Measurements from ENCODE around the gene ERCC2.

ERCC2 gene

GRCh38 chr19:45357445-45357783 is 13.0 kb downstream of the ERCC2 start:
- TF ChIP-seq CREB1 (IDR thresholded peaks at IDR 0.05; ENCODE audit: low read depth) (no peak), TCF12 (IDR thresholded peaks at IDR 0.05; ENCODE audit: low read depth) (no peak), FOXM1 (IDR thresholded peaks at IDR 0.05; ENCODE audit: borderline replicate concordance, low read depth) (no peak), CEBPB (IDR thresholded peaks at IDR 0.05) (no peak), EP300 (IDR thresholded peaks at IDR 0.05; ENCODE audit: borderline replicate concordance) (no peak), EGR1 (IDR thresholded peaks at IDR 0.05) (no peak), TAF1 (IDR thresholded peaks at IDR 0.05; ENCODE audit: low read depth) (no peak), ZBTB7A (IDR thresholded peaks at IDR 0.05; ENCODE audit: low read depth) (no peak), RAD21 (IDR thresholded peaks at IDR 0.05; ENCODE audit: low read depth) (no peak), NFIC (IDR thresholded peaks at IDR 0.05) (no peak)
- TF ChIP-seq, protein P1, sequence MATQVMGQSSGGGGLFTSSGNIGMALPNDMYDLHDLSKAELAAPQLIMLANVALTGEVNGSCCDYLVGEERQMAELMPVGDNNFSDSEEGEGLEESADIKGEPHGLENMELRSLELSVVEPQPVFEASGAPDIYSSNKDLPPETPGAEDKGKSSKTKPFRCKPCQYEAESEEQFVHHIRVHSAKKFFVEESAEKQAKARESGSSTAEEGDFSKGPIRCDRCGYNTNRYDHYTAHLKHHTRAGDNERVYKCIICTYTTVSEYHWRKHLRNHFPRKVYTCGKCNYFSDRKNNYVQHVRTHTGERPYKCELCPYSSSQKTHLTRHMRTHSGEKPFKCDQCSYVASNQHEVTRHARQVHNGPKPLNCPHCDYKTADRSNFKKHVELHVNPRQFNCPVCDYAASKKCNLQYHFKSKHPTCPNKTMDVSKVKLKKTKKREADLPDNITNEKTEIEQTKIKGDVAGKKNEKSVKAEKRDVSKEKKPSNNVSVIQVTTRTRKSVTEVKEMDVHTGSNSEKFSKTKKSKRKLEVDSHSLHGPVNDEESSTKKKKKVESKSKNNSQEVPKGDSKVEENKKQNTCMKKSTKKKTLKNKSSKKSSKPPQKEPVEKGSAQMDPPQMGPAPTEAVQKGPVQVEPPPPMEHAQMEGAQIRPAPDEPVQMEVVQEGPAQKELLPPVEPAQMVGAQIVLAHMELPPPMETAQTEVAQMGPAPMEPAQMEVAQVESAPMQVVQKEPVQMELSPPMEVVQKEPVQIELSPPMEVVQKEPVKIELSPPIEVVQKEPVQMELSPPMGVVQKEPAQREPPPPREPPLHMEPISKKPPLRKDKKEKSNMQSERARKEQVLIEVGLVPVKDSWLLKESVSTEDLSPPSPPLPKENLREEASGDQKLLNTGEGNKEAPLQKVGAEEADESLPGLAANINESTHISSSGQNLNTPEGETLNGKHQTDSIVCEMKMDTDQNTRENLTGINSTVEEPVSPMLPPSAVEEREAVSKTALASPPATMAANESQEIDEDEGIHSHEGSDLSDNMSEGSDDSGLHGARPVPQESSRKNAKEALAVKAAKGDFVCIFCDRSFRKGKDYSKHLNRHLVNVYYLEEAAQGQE (IDR thresholded peaks at IDR 0.05; ENCODE audit: low read depth), result no peak
- TF ChIP-seq, protein P2, sequence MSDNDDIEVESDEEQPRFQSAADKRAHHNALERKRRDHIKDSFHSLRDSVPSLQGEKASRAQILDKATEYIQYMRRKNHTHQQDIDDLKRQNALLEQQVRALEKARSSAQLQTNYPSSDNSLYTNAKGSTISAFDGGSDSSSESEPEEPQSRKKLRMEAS (IDR thresholded peaks at IDR 0.05), result no peak

- TF ChIP-seq, protein P1 (IDR thresholded peaks at IDR 0.05; ENCODE audit: low read depth), result no peak
- no peak for TF ChIP-seq TEAD4 (IDR thresholded peaks at IDR 0.05)
- TF ChIP-seq YY1 (IDR thresholded peaks at IDR 0.05; ENCODE audit: low read depth), result no peak
- TF ChIP-seq TAF1 (IDR thresholded peaks at IDR 0.05; ENCODE audit: low read depth), result no peak
- no peak for TF ChIP-seq RAD21 (IDR thresholded peaks at IDR 0.05; ENCODE audit: low read depth)
- no peak for TF ChIP-seq CREB1 (IDR thresholded peaks at IDR 0.05; ENCODE audit: low read depth)
- TF ChIP-seq CEBPB (IDR thresholded peaks at IDR 0.05), result no peak
- TF ChIP-seq FOXM1 (IDR thresholded peaks at IDR 0.05; ENCODE audit: borderline replicate concordance, low read depth), result no peak
- TF ChIP-seq, protein P3, sequence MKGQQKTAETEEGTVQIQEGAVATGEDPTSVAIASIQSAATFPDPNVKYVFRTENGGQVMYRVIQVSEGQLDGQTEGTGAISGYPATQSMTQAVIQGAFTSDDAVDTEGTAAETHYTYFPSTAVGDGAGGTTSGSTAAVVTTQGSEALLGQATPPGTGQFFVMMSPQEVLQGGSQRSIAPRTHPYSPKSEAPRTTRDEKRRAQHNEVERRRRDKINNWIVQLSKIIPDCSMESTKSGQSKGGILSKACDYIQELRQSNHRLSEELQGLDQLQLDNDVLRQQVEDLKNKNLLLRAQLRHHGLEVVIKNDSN (IDR thresholded peaks at IDR 0.05), result no peak
- no peak for TF ChIP-seq EP300 (IDR thresholded peaks at IDR 0.05; ENCODE audit: borderline replicate concordance)
- TF ChIP-seq, protein P2 (IDR thresholded peaks at IDR 0.05), result no peak
- TF ChIP-seq TCF12 (IDR thresholded peaks at IDR 0.05; ENCODE audit: low read depth), result no peak
- TF ChIP-seq ZBTB7A (IDR thresholded peaks at IDR 0.05; ENCODE audit: low read depth), result no peak
- TF ChIP-seq EGR1 (IDR thresholded peaks at IDR 0.05), result no peak
- TF ChIP-seq NFIC (IDR thresholded peaks at IDR 0.05), result no peak
Measured at GRCh38 chr19:45356760-45357444, 13.5 kb downstream of the ERCC2 start.

DNA sequence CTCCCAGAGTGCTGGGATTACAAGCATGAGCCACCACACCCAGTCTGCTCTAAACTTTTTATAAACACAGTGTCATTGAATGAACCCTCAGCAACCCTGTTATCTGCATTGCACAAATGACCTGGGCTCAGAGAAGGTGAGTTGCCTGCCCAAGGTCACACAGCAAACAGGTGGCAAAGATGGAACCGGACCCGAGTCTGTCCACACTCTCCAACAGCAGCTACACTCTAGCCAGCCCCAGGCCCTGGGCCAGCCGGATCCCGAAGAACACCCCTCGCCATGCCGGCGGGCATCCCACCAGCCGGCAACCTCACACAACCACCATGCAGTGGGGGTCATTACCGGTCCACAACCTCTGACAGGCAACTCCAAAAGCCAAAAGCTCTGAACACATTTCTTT is 14.5 kb downstream of the ERCC2 start:
- TF ChIP-seq TAF1 (IDR thresholded peaks at IDR 0.05; ENCODE audit: low read depth), result no peak
- no peak for TF ChIP-seq RAD21 (IDR thresholded peaks at IDR 0.05; ENCODE audit: low read depth)
- TF ChIP-seq, protein P3 (IDR thresholded peaks at IDR 0.05), result no peak
- no peak for TF ChIP-seq TCF12 (IDR thresholded peaks at IDR 0.05; ENCODE audit: low read depth)

GRCh38 chr19:45355402-45355801 is 15.0 kb downstream of the ERCC2 start:
- TF ChIP-seq TCF12 (IDR thresholded peaks at IDR 0.05; ENCODE audit: low read depth), result no peak

DNA sequence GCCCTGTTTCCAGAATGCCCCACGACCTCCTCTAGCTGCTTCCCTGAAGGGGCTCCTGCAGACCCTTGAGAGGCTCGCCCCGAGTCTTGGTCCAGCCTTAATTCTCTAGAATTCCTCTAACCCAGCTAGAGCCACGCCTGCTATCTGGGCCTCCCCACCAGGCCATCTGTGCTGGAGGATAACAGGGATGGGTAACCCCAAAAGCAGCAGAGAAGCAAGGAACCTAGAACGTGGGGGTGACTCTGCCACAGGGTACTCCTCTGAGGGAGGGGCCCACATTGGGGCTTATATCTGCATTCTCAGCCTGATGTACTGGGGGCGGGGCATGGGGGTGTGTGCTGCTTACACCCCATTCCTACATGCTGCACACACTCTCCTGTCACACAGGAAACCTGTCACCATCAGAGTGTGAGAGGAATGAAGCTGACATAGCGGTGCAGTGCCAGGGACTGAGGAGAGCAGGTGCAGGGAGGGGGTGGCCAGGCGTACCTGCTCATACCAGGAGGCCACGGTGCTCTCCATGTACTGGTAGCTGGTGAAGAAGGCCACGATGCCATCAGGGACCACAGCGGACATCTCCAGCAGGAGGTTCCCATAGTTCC is 16.0 kb downstream of the ERCC2 start:
- TF ChIP-seq TCF12 (IDR thresholded peaks at IDR 0.05; ENCODE audit: low read depth) (no peak), YY1 (IDR thresholded peaks at IDR 0.05; ENCODE audit: low read depth) (no peak), CEBPB (IDR thresholded peaks at IDR 0.05) (no peak)

- TF ChIP-seq CEBPB (IDR thresholded peaks at IDR 0.05) (no peak), NFIC (IDR thresholded peaks at IDR 0.05) (no peak), TCF12 (IDR thresholded peaks at IDR 0.05; ENCODE audit: low read depth) (no peak), YY1 (IDR thresholded peaks at IDR 0.05; ENCODE audit: low read depth) (no peak)
- TF ChIP-seq, protein P2 (IDR thresholded peaks at IDR 0.05), result no peak
- TF ChIP-seq, protein P3 (IDR thresholded peaks at IDR 0.05), result no peak
Measured at GRCh38 chr19:45352914-45353796, 17.2 kb downstream of the ERCC2 start.
